NCI-H82 (cell line): ENCODE measurements around the gene FAM222B.
"Not testable (repeated sequence)": the region's sequence is repeated elsewhere in the genome, so short reads cannot be mapped to it uniquely, and the experiment has no call there.

Experiments
- DNase-seq: peaks from one replicate; lab custom pipeline; 2025; lab: John Stamatoyannopoulos, UW

The FAM222B gene, protein sequence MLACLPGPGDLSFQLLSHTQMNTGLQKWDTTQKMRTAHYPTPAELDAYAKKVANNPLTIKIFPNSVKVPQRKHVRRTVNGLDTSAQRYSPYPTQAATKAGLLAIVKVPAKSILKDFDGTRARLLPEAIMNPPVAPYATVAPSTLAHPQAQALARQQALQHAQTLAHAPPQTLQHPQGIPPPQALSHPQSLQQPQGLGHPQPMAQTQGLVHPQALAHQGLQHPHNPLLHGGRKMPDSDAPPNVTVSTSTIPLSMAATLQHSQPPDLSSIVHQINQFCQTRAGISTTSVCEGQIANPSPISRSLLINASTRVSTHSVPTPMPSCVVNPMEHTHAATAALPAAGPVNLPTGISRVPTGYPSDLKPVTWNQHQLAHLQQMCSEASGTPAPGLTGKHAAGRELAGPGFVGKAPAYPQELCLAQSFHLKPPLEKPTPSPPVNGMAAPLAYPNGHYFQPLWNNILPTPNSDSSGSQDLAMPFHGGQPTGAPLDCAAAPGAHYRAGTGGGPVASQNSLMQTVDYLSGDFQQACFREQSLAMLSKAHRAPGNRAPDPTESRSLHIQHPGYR

GRCh38 chr17:28842282-28843012 is at the start of gene FAM222B:
Gene FAM222B (minus strand): TSS chr17:28842790. CDS start chr17:28766667, 76,123 bp downstream.
- peak; percentile 96 for DNase-seq

GRCh38 chr17:28892024-28892423 is 49.4 kb upstream of the FAM222B start:
- no peak for DNase-seq

DNA sequence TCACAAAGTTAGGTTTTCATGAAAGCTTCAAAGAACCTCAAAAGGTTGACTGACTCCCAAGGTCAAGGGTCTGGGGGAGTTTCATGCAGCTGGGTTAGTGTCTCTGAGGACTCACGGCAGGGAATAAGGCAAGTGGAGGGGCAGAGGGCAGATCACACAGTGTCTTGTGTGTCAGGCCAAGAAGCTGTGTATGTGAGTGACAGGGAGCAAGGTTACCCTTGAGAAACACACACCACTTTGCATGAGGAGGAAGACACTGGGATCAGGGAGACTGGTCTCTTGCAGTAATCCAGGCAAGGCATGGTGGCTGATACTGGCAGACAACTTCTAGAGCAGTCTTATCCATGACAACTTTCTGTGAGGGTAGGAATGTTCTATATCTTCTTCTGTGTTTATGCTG is 48.6 kb upstream of the FAM222B start:
- no peak for DNase-seq

GRCh38 chr17:28889996-28890395 is 47.4 kb upstream of the FAM222B start:
- no peak for DNase-seq

- no peak for DNase-seq
These were observed 46.2 kb upstream of the FAM222B start for GRCh38 chr17:28888832-28889231.

DNA sequence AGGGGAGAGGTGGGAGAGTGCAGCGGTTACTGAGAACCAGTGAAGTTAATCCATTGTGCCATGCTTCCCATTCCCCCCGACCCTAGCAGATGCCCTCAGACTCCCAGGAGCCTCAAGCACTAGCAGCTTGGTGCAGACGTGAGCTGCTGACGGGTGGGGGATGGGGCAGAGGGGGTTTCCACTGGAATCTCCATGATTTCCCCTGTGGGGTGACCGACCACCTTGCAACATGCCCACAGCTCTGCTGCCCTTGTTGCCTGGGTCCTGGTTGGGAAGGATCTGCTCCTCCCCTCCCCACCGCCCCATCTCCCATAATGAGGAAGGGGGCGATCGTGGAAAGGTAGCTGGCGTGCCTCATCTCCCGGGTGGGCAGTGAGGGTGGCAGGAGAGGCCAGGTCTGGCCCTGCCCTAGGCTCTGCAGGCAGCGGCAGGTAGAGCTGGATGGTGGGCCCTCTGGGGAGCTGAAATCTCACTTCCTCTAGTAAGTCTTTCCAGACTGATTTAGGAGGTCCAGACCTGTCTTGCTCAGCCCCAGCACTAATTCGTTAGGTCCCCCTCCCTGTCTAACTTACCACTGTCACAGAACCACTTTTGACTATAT is 45.4 kb upstream of the FAM222B start:
- DNase-seq, result no peak

- no peak for DNase-seq
These were observed 43.4 kb upstream of the FAM222B start for GRCh38 chr17:28885951-28886350.

DNA sequence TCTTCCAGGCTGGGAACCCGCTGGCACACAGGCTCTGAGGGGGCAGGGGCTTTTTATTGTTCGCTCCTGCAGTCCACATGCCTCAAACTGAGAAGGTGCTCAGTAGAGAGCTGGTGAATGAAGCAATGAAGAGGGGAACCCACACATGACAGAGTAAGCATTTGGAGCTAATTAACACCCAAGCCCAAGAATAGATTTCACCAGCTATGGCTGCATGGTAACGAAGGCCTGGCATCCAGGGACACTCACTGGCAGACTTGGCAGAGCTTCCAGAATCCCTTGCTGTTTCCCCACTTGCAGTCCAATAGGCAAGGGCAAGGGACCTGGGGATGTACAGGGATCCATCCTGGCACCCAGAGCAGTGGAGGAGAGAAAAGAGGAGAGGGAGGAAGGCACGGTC is 42.8 kb upstream of the FAM222B start:
- DNase-seq, result no peak

- no peak for DNase-seq
These were observed 41.5 kb upstream of the FAM222B start for GRCh38 chr17:28883967-28884702.

- no peak for DNase-seq
These were observed 39.7 kb upstream of the FAM222B start for GRCh38 chr17:28882154-28882895.

DNA sequence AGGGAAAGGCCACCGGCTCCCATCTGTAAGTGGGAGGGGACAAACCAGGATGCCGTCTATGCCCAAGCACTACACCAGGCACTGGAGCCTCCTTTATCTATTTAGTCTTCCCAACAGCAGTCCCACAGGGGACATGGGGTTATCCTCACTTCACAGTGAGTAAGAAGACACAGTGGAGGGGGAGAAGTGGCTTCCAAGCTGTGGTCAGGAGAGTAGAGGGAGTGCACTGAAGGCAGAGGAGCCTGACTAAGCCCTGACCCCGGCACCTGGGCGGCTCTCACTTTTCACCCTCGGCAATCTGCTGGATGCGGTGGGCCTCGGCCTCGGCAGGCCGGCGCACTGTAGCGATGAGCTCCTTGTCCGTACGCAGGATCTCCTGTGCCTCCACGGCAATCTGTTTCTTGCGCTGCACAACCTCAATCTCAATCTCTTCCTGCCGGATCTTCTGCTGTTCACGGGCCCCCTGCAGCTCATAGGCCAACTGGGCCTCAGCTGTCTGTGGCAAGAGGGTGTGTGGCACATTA is 39.0 kb upstream of the FAM222B start:
- no peak for DNase-seq

DNA sequence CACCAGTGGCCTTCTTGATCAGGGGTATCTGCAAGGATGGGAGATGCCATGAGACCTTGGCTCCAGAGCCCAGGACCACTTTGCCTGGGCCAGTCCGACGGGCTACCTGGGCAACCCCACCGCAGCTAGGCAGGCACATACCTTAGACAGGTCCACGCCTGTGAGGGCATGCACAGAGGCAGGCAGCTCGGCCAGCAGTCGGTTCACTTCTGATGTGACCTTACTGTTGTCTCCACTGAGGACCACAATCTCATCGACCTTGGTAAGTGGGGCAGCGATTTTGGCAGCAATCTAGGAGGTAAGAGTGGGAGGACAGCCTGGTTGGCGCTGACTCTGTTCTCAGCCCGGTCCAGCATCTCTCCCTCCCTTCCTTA is 38.0 kb upstream of the FAM222B start:
- DNase-seq, result no peak

GRCh38 chr17:28879886-28880571 is 37.4 kb upstream of the FAM222B start:
- DNase-seq, result no peak

DNA sequence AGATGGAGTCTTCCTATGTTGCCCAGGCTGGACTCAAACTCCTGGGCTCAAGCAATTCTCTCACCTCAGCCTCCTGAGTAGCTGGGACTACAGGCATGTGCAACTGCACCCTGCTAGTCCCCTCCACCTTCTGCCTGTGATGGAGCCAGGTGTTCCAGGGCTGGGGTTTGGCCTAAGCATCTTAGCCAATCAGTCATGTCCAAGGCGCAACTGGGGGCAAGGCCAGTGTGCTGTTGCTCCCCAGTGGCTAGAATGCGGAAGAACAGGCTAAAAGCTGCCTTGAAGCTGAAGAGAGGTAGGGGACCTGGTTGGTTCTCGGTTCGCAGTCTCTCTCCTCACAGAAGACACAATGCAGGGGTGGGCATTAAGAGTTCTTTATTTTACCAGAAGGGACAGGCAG is 36.4 kb upstream of the FAM222B start:
- peak; percentile 82 for DNase-seq

- DNase-seq, result no peak
These were observed 35.7 kb upstream of the FAM222B start for GRCh38 chr17:28878158-28878910.

DNA sequence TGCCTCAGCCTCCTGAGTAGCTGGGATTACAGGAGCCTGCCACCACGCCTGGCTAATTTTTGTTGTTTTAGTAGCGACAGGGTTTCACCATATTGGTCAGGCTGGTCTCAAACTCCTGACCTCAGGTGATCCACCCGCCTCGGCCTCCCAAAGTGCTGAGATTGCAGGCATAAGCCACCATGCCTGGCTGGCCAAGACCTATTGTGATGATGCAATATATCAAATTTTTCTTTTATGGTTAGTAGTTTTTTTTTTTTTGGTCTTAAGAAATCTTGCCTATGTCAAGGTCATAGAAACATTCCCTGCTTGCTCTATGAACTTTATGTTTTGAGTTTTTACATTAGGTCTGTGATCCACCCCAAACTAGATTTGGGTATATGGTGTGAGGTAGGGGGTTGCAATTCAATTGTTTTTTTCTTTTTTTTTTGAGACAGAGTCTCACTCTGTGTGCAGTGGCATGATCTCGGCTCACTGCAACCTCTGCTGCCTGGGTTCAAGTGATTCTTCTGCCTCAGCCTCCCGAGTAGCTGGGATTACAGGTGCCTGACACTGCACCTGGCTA is 34.6 kb upstream of the FAM222B start:
- DNase-seq, result not testable (repeated sequence)

- no peak for DNase-seq
These were observed 33.4 kb upstream of the FAM222B start for GRCh38 chr17:28875848-28876550.

DNA sequence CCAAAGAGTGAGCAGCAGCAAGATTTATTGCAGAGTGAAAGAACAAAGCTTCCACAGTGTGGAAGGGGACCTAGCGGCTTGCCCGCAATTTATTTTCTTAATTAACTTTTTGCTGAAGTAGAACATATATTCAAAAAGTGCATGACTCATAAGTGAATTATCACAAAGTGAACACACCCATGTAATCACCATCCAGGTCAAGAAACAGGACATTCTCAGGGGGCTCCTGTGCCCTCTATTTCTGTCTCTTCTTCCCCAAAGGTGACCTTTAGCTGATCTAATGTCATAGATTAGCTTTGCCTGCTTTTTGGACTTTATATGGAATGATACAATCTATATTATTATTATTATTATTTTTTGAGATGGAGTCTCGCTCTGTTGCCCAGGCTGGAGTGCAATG is 32.2 kb upstream of the FAM222B start:
- DNase-seq, result no peak

- no peak for DNase-seq
These were observed 31.2 kb upstream of the FAM222B start for GRCh38 chr17:28873839-28874238.
